Neural cell (in vitro differentiated cells): Measurements from ENCODE around the gene DBN1. TPM values are rescaled to one million over a fixed set of nuclear protein-coding genes. Genes with fewer than 3 reads are reported as not detected.

Experiments used
- H2AFZ ChIP-seq: fragments of 200-600, 300-800 bp; sonication (generic), shearing (Covaris generic); 2 replicates; pipeline ENCODE4 v1.6.0; 2014; ENCODE audit warnings: low read depth, mild to moderate bottlenecking, antibody characterized with exemption, low read length, moderate library complexity
- H3F3A ChIP-seq: fragments of 200-600 bp; shearing (Covaris generic); 2 replicates; pipeline ENCODE4 v1.6.1; 2016; ENCODE audit warnings: mild to moderate bottlenecking, moderate library complexity, mixed read lengths, antibody characterized with exemption, low read length; ENCODE audit not compliant: insufficient read depth, poor library complexity, severe bottlenecking
- H3K27ac ChIP-seq: fragments of 200-600, 300-800 bp; sonication (generic), shearing (Covaris generic); 2 replicates; pipeline ENCODE4 v1.5.1; 2014; ENCODE audit warnings: mild to moderate bottlenecking, low read length, moderate library complexity
- H3K27me3 ChIP-seq: fragments of 300-800, 200-600 bp; sonication (generic), shearing (Covaris generic); 2 replicates; pipeline ENCODE4 v1.6.0; 2014; ENCODE audit warnings: mild to moderate bottlenecking, low read depth, low read length, moderate library complexity; ENCODE audit not compliant: insufficient read depth
- H3K36me3 ChIP-seq: fragments of 300-800, 200-600 bp; sonication (generic), shearing (Covaris generic); 2 replicates; pipeline ENCODE4 v1.5.1; 2014; ENCODE audit warnings: mild to moderate bottlenecking, antibody characterized with exemption, low read length, moderate library complexity; ENCODE audit not compliant: insufficient read depth
- H3K4me2 ChIP-seq: fragments of 300-800, 200-600 bp; sonication (generic), shearing (Covaris generic); 2 replicates; pipeline ENCODE4 v1.6.0; 2014; ENCODE audit warnings: mild to moderate bottlenecking, low read length
- H3K4me3 ChIP-seq: fragments of 300-800, 200-600 bp; sonication (generic), shearing (Covaris generic); 2 replicates; pipeline ENCODE4 v1.5.1; 2014; ENCODE audit warnings: mild to moderate bottlenecking, low read length, moderate library complexity
- H3K79me2 ChIP-seq: fragments of 200-600 bp; shearing (Covaris generic); replicated peaks from 2 replicates; pipeline ENCODE4 v1.6.0; 2014; ENCODE audit warnings: mild to moderate bottlenecking, low read length, moderate library complexity; ENCODE audit not compliant: insufficient read depth
- H3K9ac ChIP-seq: fragments of 300-800, 200-600 bp; sonication (generic), shearing (Covaris generic); 2 replicates; pipeline ENCODE4 v1.6.1; 2016; ENCODE audit warnings: mild to moderate bottlenecking, low read length, mixed read lengths
- H3K9me2 ChIP-seq: fragments of 200-600 bp; shearing (Covaris generic); 2 replicates; pipeline ENCODE4 v1.6.1; 2016; ENCODE audit warnings: mild to moderate bottlenecking, low read length, mixed read lengths; ENCODE audit not compliant: insufficient read depth
- H3K9me3 ChIP-seq: fragments of 200-600, 300-800 bp; sonication (generic), shearing (Covaris generic); 2 replicates; pipeline ENCODE4 v1.6.1; 2016; ENCODE audit warnings: mild to moderate bottlenecking, mixed run types, low read length, moderate library complexity, mixed read lengths
- H4K20me1 ChIP-seq: fragments of 200-600 bp; shearing (Covaris generic); 2 replicates; pipeline ENCODE4 v1.6.1; 2016; ENCODE audit warnings: mild to moderate bottlenecking, mixed run types; ENCODE audit not compliant: insufficient read depth
- CTCF ChIP-seq: fragments of 450-650 bp; IDR thresholded peaks from 2 replicates; pipeline ENCODE4 v1.5.1; 2014; ENCODE audit warnings: antibody characterized with exemption, mild to moderate bottlenecking, moderate library complexity; ENCODE audit not compliant: poor library complexity, severe bottlenecking
- EP300 ChIP-seq: fragments of 450-650 bp; conservative IDR thresholded peaks from 2 replicates; pipeline ENCODE4 v1.6.1; 2014; ENCODE audit warnings: antibody characterized with exemption, mild to moderate bottlenecking, moderate library complexity; ENCODE audit not compliant: poor library complexity, severe bottlenecking
- EZH2 ChIP-seq: fragments of 200-600, 300-800 bp; shearing (Covaris generic), sonication (generic); IDR thresholded peaks from 2 replicates; pipeline ENCODE4 v1.6.1; 2014; ENCODE audit warnings: antibody characterized with exemption, low read length, borderline replicate concordance, mild to moderate bottlenecking; ENCODE audit not compliant: insufficient read depth, poor library complexity, severe bottlenecking
- MXI1 ChIP-seq: fragments of 450-650 bp; conservative IDR thresholded peaks from 2 replicates; pipeline ENCODE4 v1.6.1; 2014; ENCODE audit warnings: antibody characterized with exemption, mild to moderate bottlenecking; ENCODE audit not compliant: poor library complexity, severe bottlenecking
- POLR2AphosphoS5 ChIP-seq: IDR thresholded peaks from 2 replicates; pipeline ENCODE4 v1.6.1; 2012
- RAD21 ChIP-seq: fragments of 450-650 bp; conservative IDR thresholded peaks from 2 replicates; pipeline ENCODE4 v1.6.1; 2014; ENCODE audit warnings: antibody characterized with exemption, mild to moderate bottlenecking, moderate library complexity
- SMC3 ChIP-seq: fragments of 450-650 bp; conservative IDR thresholded peaks from 2 replicates; pipeline ENCODE4 v1.6.1; 2014; ENCODE audit warnings: antibody characterized with exemption, mild to moderate bottlenecking, moderate library complexity; ENCODE audit not compliant: poor library complexity
- TAF1 ChIP-seq: IDR thresholded peaks from 2 replicates; pipeline ENCODE4 v1.6.1; 2012; ENCODE audit warnings: low read depth
- polyA plus RNA-seq: library from polyadenylated mRNA; depleted of rRNA; stranded (reverse); fragments of >200 nt; gene quantifications from 2 replicates; pipeline ENCODE4 v1.2.3, GENCODE V29; 2014
- TF ChIP-seq, protein P1 (sequence below): IDR thresholded peaks from 2 replicates; pipeline ENCODE4 v1.6.1; 2012; ENCODE audit warnings: borderline replicate concordance

The DBN1 gene
- polyA plus RNA-seq, 1 donor from 2014 or later, result 319 TPM

GRCh38 chr5:177493795-177494345, 20.4 kb upstream of the DBN1 start:
- Histone ChIP-seq H3K27me3 (peaks cover 6% of the 10 kb centered on the region), H3K4me2 (no peak overlapping the region), H3K79me2 (peaks cover 17% of the 10 kb centered on the region), H3K36me3 (no peaks in the 10 kb centered on the region), H3K9ac (no peak overlapping the region), H3K9me2 (no peaks in the 10 kb centered on the region), H4K20me1 (no peaks in the 10 kb centered on the region), H3K4me3 (no peak overlapping the region), H3K9me3 (no peaks in the 10 kb centered on the region), H3F3A (no peaks in the 10 kb centered on the region), H2AFZ (no peak overlapping the region), H3K27ac (no peak overlapping the region)
- no peak for TF ChIP-seq RAD21
- TF ChIP-seq, protein P1, sequence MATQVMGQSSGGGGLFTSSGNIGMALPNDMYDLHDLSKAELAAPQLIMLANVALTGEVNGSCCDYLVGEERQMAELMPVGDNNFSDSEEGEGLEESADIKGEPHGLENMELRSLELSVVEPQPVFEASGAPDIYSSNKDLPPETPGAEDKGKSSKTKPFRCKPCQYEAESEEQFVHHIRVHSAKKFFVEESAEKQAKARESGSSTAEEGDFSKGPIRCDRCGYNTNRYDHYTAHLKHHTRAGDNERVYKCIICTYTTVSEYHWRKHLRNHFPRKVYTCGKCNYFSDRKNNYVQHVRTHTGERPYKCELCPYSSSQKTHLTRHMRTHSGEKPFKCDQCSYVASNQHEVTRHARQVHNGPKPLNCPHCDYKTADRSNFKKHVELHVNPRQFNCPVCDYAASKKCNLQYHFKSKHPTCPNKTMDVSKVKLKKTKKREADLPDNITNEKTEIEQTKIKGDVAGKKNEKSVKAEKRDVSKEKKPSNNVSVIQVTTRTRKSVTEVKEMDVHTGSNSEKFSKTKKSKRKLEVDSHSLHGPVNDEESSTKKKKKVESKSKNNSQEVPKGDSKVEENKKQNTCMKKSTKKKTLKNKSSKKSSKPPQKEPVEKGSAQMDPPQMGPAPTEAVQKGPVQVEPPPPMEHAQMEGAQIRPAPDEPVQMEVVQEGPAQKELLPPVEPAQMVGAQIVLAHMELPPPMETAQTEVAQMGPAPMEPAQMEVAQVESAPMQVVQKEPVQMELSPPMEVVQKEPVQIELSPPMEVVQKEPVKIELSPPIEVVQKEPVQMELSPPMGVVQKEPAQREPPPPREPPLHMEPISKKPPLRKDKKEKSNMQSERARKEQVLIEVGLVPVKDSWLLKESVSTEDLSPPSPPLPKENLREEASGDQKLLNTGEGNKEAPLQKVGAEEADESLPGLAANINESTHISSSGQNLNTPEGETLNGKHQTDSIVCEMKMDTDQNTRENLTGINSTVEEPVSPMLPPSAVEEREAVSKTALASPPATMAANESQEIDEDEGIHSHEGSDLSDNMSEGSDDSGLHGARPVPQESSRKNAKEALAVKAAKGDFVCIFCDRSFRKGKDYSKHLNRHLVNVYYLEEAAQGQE, result no peak
- TF ChIP-seq POLR2AphosphoS5, result no peak
- TF ChIP-seq EP300, result no peak
- TF ChIP-seq EZH2, result no peak
- no peak for TF ChIP-seq MXI1
- no peak for TF ChIP-seq CTCF
- no peak for TF ChIP-seq SMC3
- no peak for TF ChIP-seq TAF1

DNA sequence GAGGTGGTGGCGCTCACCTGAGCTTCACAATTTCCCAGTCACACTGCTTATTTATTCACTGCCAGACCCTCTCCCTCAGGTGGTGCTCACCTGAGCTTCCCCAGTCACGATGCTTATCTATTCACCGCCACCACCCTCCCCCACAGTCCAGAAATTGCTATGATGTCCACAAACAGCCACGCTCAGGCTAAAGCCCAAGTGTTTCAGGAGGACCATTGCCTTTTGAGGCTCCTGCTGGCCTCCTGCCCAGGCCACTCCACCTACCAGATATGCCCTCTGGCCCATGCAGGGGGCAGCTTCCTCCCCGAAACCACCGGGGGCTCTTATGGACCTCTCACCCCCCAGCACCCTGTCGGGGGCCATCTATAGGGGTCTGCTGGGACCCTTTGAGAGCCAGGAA, 19.4 kb upstream of the DBN1 start:
- TF ChIP-seq EZH2, result no peak
- TF ChIP-seq RAD21, result no peak
- no peak for TF ChIP-seq CTCF
- TF ChIP-seq MXI1, result no peak
- H3K9me2 ChIP-seq, result no peaks in the 10 kb centered on the region
- no peak overlapping the region for H3K4me2 ChIP-seq
- no peak overlapping the region for H3K27ac ChIP-seq
- H3K9me3 ChIP-seq, result no peaks in the 10 kb centered on the region
- H2AFZ ChIP-seq, result no peak overlapping the region
- peaks cover 17% of the 10 kb centered on the region for H3K79me2 ChIP-seq
- no peak overlapping the region for H3K9ac ChIP-seq
- no peaks in the 10 kb centered on the region for H3F3A ChIP-seq
- no peaks in the 10 kb centered on the region for H4K20me1 ChIP-seq
- H3K36me3 ChIP-seq, result no peaks in the 10 kb centered on the region
- no peaks in the 10 kb centered on the region for H3K27me3 ChIP-seq
- H3K4me3 ChIP-seq, result no peak overlapping the region
